SK-N-DZ (cell line): Measurements from ENCODE around the gene SLC22A5.
"Not testable (repeated sequence)": the region's sequence is repeated elsewhere in the genome, so short reads cannot be mapped to it uniquely, and the experiment has no call there.

Experiments
- DNase-seq: peaks from one replicate; pipeline ENCODE4 v3.0.0-alpha.2; 2015; ENCODE audit warnings: low spot score

Gene SLC22A5

GRCh38 chr5:132411304-132412013, 41.9 kb downstream of the SLC22A5 start:
- DNase-seq = no peak

- DNase-seq = no peak
These were observed 44.1 kb downstream of the SLC22A5 start for GRCh38 chr5:132413567-132413966.

GRCh38 chr5:132414634-132415378, 45.3 kb downstream of the SLC22A5 start:
- no peak for DNase-seq

- DNase-seq = not testable (repeated sequence)
These were observed 46.0 kb downstream of the SLC22A5 start for GRCh38 chr5:132415516-132415915.

GRCh38 chr5:132416306-132417009, 46.9 kb downstream of the SLC22A5 start:
- no peak for DNase-seq

GRCh38 chr5:132417010-132417439, 47.5 kb downstream of the SLC22A5 start:
- DNase-seq = no peak

GRCh38 chr5:132417461-132417860, 48.0 kb downstream of the SLC22A5 start:
- DNase-seq = no peak

- no peak for DNase-seq
These were observed 48.5 kb downstream of the SLC22A5 start for GRCh38 chr5:132417889-132418485.

- DNase-seq = no peak
These were observed 49.4 kb downstream of the SLC22A5 start for GRCh38 chr5:132418881-132419280.

- DNase-seq = peak; percentile 75
These were observed 50.3 kb downstream of the SLC22A5 start for GRCh38 chr5:132419502-132420468.

GRCh38 chr5:132420706-132421272, 51.3 kb downstream of the SLC22A5 start:
- DNase-seq = no peak

- no peak for DNase-seq
These were observed 52.0 kb downstream of the SLC22A5 start for GRCh38 chr5:132421462-132421861.

- DNase-seq = no peak
These were observed 53.4 kb downstream of the SLC22A5 start for GRCh38 chr5:132422720-132423437.

- DNase-seq = no peak
These were observed 54.0 kb downstream of the SLC22A5 start for GRCh38 chr5:132423438-132423898.

- no peak for DNase-seq
These were observed 54.8 kb downstream of the SLC22A5 start for GRCh38 chr5:132424167-132424880.

GRCh38 chr5:132425009-132425937, 55.8 kb downstream of the SLC22A5 start:
- no peak for DNase-seq

- no peak for DNase-seq
These were observed 56.5 kb downstream of the SLC22A5 start for GRCh38 chr5:132425975-132426524.
